ENCODE results near the gene HIVEP3.
A peak's percentile ranks its signal among the peaks of the same experiment; 100 is the strongest.

The HIVEP3 gene

DNA sequence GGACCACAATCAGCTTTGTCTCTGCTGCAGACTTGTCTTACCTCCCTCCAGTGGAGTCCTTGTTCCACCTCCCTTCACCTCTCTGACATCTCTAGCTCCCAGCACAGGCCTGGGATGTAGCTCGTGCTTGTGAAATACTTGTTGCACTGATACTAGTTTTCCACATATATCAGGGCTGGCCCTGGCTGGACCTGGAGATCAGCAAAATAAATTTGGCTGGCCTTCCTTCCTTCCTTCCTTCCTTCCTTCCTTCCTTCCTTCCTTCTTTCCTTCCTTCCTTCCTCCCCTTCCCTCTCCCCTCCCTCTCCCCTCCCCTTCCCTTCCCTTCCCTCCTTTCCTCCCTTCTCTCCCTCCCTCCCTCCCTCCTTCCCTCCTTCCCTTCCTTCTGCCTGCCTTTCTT, 196.5 kb downstream of the HIVEP3 start:
- no peak for TF ChIP-seq YY1 (IDR thresholded peaks at IDR 0.05; ENCODE audit: insufficient read depth, insufficient read length)
- H3K4me1 ChIP-seq (ENCODE audit: insufficient read depth, insufficient read length) = peaks cover 7% of the 10 kb centered on the region
- no peak overlapping the region for H3K4me3 ChIP-seq (ENCODE audit: insufficient read length, low read depth)
- no peak for DNase-seq (ENCODE audit: low read depth, low spot score)
- no peaks in the 10 kb centered on the region for H3K27me3 ChIP-seq (ENCODE audit: insufficient read depth, insufficient read length)
- H3K9me3 ChIP-seq (ENCODE audit: insufficient read depth, low read length) = no peaks in the 10 kb centered on the region
- H3K36me3 ChIP-seq (ENCODE audit: insufficient read depth, insufficient read length, low read length) = no peaks in the 10 kb centered on the region
- H3K9ac ChIP-seq (ENCODE audit: insufficient read length, low read depth) = no peak overlapping the region

DNA sequence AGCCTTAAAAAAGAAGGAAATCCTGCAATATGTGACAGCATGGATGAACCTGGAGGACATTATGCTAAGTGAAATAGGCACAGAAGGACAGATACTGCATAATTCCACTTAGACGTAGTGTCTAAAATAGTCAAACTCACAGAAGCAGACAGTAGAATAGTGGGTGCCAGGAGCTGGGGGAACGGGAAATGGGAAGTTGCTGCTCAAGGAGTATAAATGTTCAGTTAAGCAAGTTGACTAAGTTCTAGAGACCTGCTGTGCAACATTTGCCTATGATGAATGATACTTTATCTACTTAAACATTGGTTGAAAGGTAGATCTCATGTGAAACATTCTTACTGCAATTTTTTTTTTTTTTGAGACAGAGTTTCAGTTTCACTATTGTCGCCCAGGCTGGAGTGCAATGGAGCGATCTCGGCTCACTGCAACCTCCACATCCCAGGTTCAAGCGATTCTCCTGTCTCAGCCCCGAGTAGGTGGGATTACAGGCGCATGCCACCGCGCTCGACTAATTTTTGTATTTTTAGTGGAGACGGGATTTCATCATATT, 197.8 kb downstream of the HIVEP3 start:
- no peaks in the 10 kb centered on the region for H3K9me3 ChIP-seq (ENCODE audit: insufficient read depth, low read length)
- H3K4me1 ChIP-seq (ENCODE audit: insufficient read depth, insufficient read length) = peaks cover 9% of the 10 kb centered on the region
- H3K9ac ChIP-seq (ENCODE audit: insufficient read length, low read depth) = no peak overlapping the region
- DNase-seq (ENCODE audit: low read depth, low spot score) = no peak
- no peak overlapping the region for H3K4me3 ChIP-seq (ENCODE audit: insufficient read length, low read depth)
- H3K27me3 ChIP-seq (ENCODE audit: insufficient read depth, insufficient read length) = no peaks in the 10 kb centered on the region
- H3K36me3 ChIP-seq (ENCODE audit: insufficient read depth, insufficient read length, low read length) = no peaks in the 10 kb centered on the region
- TF ChIP-seq SUZ12 (IDR thresholded peaks at IDR 0.05; ENCODE audit: extremely low read depth, insufficient read depth, insufficient read length) = no peak
- TF ChIP-seq ZNF274 (IDR thresholded peaks at IDR 0.05; ENCODE audit: low read depth, low read length) = no peak
- TF ChIP-seq YY1 (IDR thresholded peaks at IDR 0.05; ENCODE audit: insufficient read depth, insufficient read length) = no peak

DNA sequence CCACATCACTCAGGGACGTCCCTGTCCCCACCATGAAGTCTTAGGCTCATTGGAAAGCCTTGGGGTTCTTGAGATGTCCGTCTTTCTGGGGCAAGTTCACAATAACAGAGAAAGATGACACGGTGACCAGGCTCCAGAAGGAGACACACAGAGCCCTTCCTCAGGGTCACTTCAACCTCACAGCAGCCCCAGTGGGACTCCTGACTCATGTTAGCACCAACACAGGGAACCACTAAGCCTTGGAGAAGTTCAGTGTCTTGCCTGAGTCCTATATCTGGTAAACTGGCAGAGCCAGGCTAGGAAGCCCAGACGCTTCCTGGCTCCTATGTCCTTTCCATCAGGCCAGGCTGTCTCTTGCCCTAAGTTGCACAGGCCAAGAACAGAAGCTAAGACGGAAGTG, 199.1 kb downstream of the HIVEP3 start:
- H3K36me3 ChIP-seq (ENCODE audit: insufficient read depth, insufficient read length, low read length) = no peaks in the 10 kb centered on the region
- peaks cover 9% of the 10 kb centered on the region for H3K4me1 ChIP-seq (ENCODE audit: insufficient read depth, insufficient read length)
- no peak for TF ChIP-seq SUZ12 (IDR thresholded peaks at IDR 0.05; ENCODE audit: extremely low read depth, insufficient read depth, insufficient read length)
- TF ChIP-seq YY1 (IDR thresholded peaks at IDR 0.05; ENCODE audit: insufficient read depth, insufficient read length) = no peak
- no peak for TF ChIP-seq ZNF274 (IDR thresholded peaks at IDR 0.05; ENCODE audit: low read depth, low read length)
- H3K9ac ChIP-seq (ENCODE audit: insufficient read length, low read depth) = no peak overlapping the region
- H3K9me3 ChIP-seq (ENCODE audit: insufficient read depth, low read length) = no peaks in the 10 kb centered on the region
- no peak for DNase-seq (ENCODE audit: low read depth, low spot score)
- H3K4me3 ChIP-seq (ENCODE audit: insufficient read length, low read depth) = no peak overlapping the region
- no peaks in the 10 kb centered on the region for H3K27me3 ChIP-seq (ENCODE audit: insufficient read depth, insufficient read length)

DNA sequence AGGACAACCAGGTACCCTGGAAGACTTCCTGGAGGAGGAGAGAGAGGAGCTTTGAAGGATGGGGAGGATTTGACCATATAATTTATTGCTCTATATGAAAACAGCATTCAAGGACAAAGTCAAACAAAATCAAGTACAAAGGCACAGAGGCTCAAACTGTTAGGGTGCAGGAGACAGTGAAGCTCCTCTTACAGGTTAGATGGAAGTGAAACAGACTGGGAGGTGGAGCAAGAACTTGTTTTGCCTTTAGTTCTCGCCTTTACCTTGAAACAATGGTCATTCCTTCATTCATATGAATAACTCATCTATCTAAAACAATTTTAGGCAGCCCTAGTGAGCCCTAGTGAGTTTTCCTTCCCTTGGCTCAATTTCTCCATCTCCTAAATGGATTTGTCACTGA, 199.6 kb downstream of the HIVEP3 start:
- TF ChIP-seq SUZ12 (IDR thresholded peaks at IDR 0.05; ENCODE audit: extremely low read depth, insufficient read depth, insufficient read length) = no peak
- Histone ChIP-seq H3K9ac (ENCODE audit: insufficient read length, low read depth) (no peak overlapping the region), H3K4me3 (ENCODE audit: insufficient read length, low read depth) (no peak overlapping the region), H3K36me3 (ENCODE audit: insufficient read depth, insufficient read length, low read length) (no peaks in the 10 kb centered on the region), H3K4me1 (ENCODE audit: insufficient read depth, insufficient read length) (peaks cover 10% of the 10 kb centered on the region), H3K9me3 (ENCODE audit: insufficient read depth, low read length) (no peaks in the 10 kb centered on the region), H3K27me3 (ENCODE audit: insufficient read depth, insufficient read length) (no peaks in the 10 kb centered on the region)
- DNase-seq (ENCODE audit: low read depth, low spot score) = no peak

DNA sequence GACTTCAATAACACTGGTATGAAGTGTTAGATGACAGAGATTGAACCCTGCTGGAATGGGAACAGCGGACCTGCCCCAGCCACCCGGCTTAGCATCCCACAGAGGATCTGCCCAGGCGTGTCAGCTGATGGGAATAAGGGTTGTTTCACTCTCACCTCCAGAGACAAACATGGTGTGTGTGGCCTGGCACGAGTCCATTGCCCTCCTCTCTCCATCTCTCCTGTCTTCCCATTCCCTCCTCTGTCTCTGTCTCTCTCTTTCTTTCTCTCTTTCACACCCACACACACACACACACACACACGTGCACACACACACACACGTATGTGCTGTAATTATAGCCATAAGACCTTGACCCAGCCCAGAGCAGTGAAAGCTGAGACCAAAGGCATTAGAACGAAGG, 200.2 kb downstream of the HIVEP3 start:
- no peaks in the 10 kb centered on the region for H3K36me3 ChIP-seq (ENCODE audit: insufficient read depth, insufficient read length, low read length)
- no peaks in the 10 kb centered on the region for H3K27me3 ChIP-seq (ENCODE audit: insufficient read depth, insufficient read length)
- H3K9ac ChIP-seq (ENCODE audit: insufficient read length, low read depth) = no peak overlapping the region
- no peak for DNase-seq (ENCODE audit: low read depth, low spot score)
- H3K4me3 ChIP-seq (ENCODE audit: insufficient read length, low read depth) = no peak overlapping the region
- TF ChIP-seq YY1 (IDR thresholded peaks at IDR 0.05; ENCODE audit: insufficient read depth, insufficient read length) (no peak), ZNF274 (IDR thresholded peaks at IDR 0.05; ENCODE audit: low read depth, low read length) (no peak), SUZ12 (IDR thresholded peaks at IDR 0.05; ENCODE audit: extremely low read depth, insufficient read depth, insufficient read length) (no peak)
- no peaks in the 10 kb centered on the region for H3K9me3 ChIP-seq (ENCODE audit: insufficient read depth, low read length)
- peaks cover 15% of the 10 kb centered on the region for H3K4me1 ChIP-seq (ENCODE audit: insufficient read depth, insufficient read length)

DNA sequence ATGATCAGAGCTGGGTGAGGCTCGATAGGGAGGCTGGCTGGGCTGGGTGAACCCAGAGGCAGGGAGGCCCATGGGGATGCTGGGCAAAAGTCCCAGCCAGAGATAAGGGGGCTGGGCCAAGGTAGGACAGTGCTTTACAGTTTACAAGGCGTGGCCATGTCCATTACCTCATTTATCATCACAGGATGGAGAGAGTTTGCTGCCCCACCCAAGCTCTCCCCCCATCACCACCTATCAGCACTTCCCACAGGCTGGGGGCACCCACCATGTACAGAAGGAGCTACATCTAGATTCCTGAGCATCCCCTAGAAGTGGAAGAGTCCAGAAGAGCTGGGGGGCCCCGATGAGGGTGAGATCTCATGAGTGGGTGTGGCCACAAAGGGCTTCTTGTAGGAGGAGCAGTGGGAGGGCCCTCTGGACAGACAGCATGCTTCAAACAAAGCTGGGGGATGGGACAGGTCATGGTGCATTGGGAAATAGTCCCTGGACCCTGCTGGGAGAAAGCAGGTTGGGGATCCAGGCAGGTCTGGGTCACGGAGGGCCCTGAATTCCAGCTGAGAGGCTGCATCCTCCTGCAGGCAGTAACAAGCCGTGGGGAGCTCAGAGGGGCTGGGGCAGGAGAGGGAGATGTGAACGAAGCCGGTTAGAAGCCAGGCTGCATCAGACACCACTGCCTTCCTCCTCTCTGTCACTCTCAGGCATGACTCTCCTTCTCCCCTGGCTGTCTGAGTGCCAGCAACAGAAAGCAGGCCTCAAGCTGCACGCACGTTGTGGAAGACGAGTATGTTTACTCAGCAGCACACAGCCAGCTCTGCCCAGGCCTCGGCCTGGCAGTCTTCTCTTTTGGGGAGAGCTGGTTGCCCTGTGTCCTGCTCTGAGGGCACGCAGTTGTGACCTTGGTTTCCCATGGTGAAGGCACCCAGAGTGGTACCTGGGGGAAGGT, 202.3 kb downstream of the HIVEP3 start:
- Histone ChIP-seq H3K9me3 (ENCODE audit: insufficient read depth, low read length) (no peaks in the 10 kb centered on the region), H3K4me1 (ENCODE audit: insufficient read depth, insufficient read length) (peaks cover 29% of the 10 kb centered on the region), H3K4me3 (ENCODE audit: insufficient read length, low read depth) (no peak overlapping the region), H3K9ac (ENCODE audit: insufficient read length, low read depth) (peak overlapping the region; percentile 29), H3K27me3 (ENCODE audit: insufficient read depth, insufficient read length) (no peaks in the 10 kb centered on the region), H3K36me3 (ENCODE audit: insufficient read depth, insufficient read length, low read length) (no peaks in the 10 kb centered on the region)
- DNase-seq (ENCODE audit: low read depth, low spot score) = no peak
- TF ChIP-seq ZNF274 (IDR thresholded peaks at IDR 0.05; ENCODE audit: low read depth, low read length) (no peak), YY1 (IDR thresholded peaks at IDR 0.05; ENCODE audit: insufficient read depth, insufficient read length) (no peak), SUZ12 (IDR thresholded peaks at IDR 0.05; ENCODE audit: extremely low read depth, insufficient read depth, insufficient read length) (no peak)

DNA sequence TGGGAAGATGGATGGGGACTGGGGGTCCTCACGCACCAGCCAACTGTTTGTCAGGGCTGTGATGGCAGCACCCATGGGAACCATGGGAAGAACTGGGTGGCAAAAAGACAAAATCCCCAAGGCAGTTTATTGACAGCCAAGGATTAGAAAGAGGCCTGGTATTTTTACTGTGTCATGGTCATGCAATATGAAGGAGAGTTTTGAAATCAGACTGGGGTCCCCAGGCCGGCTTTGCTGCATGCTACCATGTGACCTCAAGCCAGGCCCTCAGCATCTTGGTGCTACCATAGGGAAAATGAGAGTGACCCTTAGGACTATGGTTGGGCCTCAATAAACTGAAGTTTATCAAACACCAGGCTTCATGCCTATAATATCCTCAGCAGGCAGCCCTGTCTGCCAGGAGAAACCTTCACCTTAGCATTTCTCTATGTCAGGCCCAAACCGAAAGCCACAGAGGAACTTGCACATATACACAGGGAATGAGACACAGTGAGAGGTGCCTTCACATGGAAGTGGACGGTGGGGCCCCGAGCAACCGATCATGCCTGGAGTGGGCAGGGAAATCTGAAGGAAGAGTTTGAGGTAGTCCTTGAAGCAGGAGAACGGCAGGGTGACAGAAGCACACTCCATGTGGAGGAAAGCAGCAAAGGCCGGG, 203.2 kb downstream of the HIVEP3 start:
- Histone ChIP-seq H3K9me3 (ENCODE audit: insufficient read depth, low read length) (no peaks in the 10 kb centered on the region), H3K9ac (ENCODE audit: insufficient read length, low read depth) (no peak overlapping the region), H3K4me1 (ENCODE audit: insufficient read depth, insufficient read length) (peaks cover 29% of the 10 kb centered on the region), H3K36me3 (ENCODE audit: insufficient read depth, insufficient read length, low read length) (no peaks in the 10 kb centered on the region), H3K27me3 (ENCODE audit: insufficient read depth, insufficient read length) (no peaks in the 10 kb centered on the region), H3K4me3 (ENCODE audit: insufficient read length, low read depth) (no peak overlapping the region)
- TF ChIP-seq SUZ12 (IDR thresholded peaks at IDR 0.05; ENCODE audit: extremely low read depth, insufficient read depth, insufficient read length) = no peak
- TF ChIP-seq YY1 (IDR thresholded peaks at IDR 0.05; ENCODE audit: insufficient read depth, insufficient read length) = no peak
- no peak for TF ChIP-seq ZNF274 (IDR thresholded peaks at IDR 0.05; ENCODE audit: low read depth, low read length)
- no peak for DNase-seq (ENCODE audit: low read depth, low spot score)
